Fibroblast of lung (primary cell): ENCODE results near the gene INPP4A. TPM values are rescaled to one million over a fixed set of nuclear protein-coding genes. Genes with fewer than 3 reads are reported as not detected.

Source experiments
- DNase-seq, 2 donors: peaks; one replicate each; pipeline versions ENCODE4 v3.0.0 to v3.0.0-alpha.2; 2010; ENCODE audit warnings: low read depth in 2 of 2
- H2AFZ ChIP-seq: 2 replicates; pipeline ENCODE4 v1.5.1; 2012; ENCODE audit warnings: low read length, control low read depth, inconsistent platforms
- H3K27ac ChIP-seq: 2 replicates; pipeline ENCODE4 v1.5.1; 2011; ENCODE audit warnings: low read length, control low read depth; ENCODE audit not compliant: insufficient read depth
- H3K27me3 ChIP-seq: 2 replicates; pipeline ENCODE4 v1.5.1; 2011; ENCODE audit warnings: mild to moderate bottlenecking, low read length; ENCODE audit not compliant: control insufficient read depth, insufficient read depth
- H3K36me3 ChIP-seq: 2 replicates; pipeline ENCODE4 v1.5.1; 2011; ENCODE audit warnings: low read length; ENCODE audit not compliant: control insufficient read depth, insufficient read depth
- H3K4me1 ChIP-seq: 2 replicates; pipeline ENCODE4 v1.5.1; 2011; ENCODE audit warnings: low read length; ENCODE audit not compliant: control insufficient read depth, insufficient read depth; ENCODE audit errors: extremely low read depth
- H3K4me2 ChIP-seq: 2 replicates; pipeline ENCODE4 v1.5.1; 2011; ENCODE audit warnings: low read length, control low read depth; ENCODE audit not compliant: insufficient read depth; ENCODE audit errors: extremely low read depth
- H3K4me3 ChIP-seq, 4 experiments: fragments of 200-600 bp in 1 of 4; sonication (generic) in 1 of 4; replicated peaks in 1 of 4; 2 replicates each; pipeline ENCODE4 v1.5.1; 2011 to 2016; ENCODE audit warnings: low read length in 4 of 4, low read depth in 3 of 4, mild to moderate bottlenecking in 3 of 4, control low read depth in 2 of 4, inconsistent platforms in 1 of 4, mixed read lengths in 1 of 4; ENCODE audit not compliant: insufficient read depth in 1 of 4; ENCODE audit errors: control extremely low read depth in 1 of 4
- H3K79me2 ChIP-seq: 2 replicates; pipeline ENCODE4 v1.5.1; 2012; ENCODE audit warnings: mild to moderate bottlenecking, low read length, inconsistent platforms; ENCODE audit not compliant: control insufficient read depth, insufficient read depth
- H3K9ac ChIP-seq: 2 replicates; pipeline ENCODE4 v1.5.1; 2011; ENCODE audit warnings: mild to moderate bottlenecking, low read length, control low read depth; ENCODE audit not compliant: insufficient read depth
- H3K9me3 ChIP-seq: 2 replicates; pipeline ENCODE4 v1.5.1; 2012; ENCODE audit warnings: low read depth, low read length; ENCODE audit not compliant: control insufficient read depth, insufficient read depth
- H4K20me1 ChIP-seq: 2 replicates; pipeline ENCODE4 v1.5.1; 2011; ENCODE audit warnings: low read length; ENCODE audit not compliant: control insufficient read depth, insufficient read depth; ENCODE audit errors: extremely low read depth
- EZH2 ChIP-seq: IDR thresholded peaks from 2 replicates; pipeline ENCODE4 v1.5.1; 2012; ENCODE audit warnings: low read length, control low read depth, mild to moderate bottlenecking; ENCODE audit errors: missing control alignments
- polyA plus RNA-seq, 2 donors: library from polyadenylated mRNA; depleted of rRNA in 1 of 2; stranded (reverse) in 1 of 2; unstranded in 1 of 2; fragments of >200 nt; gene quantifications; 2 replicates each; pipeline ENCODE4 v1.2.1, GENCODE V29; 2011 to 2012; ENCODE audit warnings: missing spikeins in 1 of 2
- total RNA-seq: library from RNA; depleted of rRNA; stranded (reverse); fragments of >200 nt; gene quantifications from 2 replicates; pipeline ENCODE4 v1.2.1, GENCODE V29; 2014
- TF ChIP-seq, protein P1 (sequence below), 2 donors: IDR thresholded peaks in 1 of 2; conservative IDR thresholded peaks in 1 of 2; 1 replicate in 1 of 2; 2 replicates in 1 of 2; pipeline ENCODE4 v1.5.1; 2011 to 2012; ENCODE audit warnings: low read length in 2 of 2, control low read depth in 1 of 2, inconsistent platforms in 1 of 2, low read depth in 1 of 2, mild to moderate bottlenecking in 1 of 2

The INPP4A gene
- total and polyA plus RNA-seq, 2 donors (not counting 1 experiment from before 2014, with no cell fraction given), result 10.2 to 26.1 TPM

DNA sequence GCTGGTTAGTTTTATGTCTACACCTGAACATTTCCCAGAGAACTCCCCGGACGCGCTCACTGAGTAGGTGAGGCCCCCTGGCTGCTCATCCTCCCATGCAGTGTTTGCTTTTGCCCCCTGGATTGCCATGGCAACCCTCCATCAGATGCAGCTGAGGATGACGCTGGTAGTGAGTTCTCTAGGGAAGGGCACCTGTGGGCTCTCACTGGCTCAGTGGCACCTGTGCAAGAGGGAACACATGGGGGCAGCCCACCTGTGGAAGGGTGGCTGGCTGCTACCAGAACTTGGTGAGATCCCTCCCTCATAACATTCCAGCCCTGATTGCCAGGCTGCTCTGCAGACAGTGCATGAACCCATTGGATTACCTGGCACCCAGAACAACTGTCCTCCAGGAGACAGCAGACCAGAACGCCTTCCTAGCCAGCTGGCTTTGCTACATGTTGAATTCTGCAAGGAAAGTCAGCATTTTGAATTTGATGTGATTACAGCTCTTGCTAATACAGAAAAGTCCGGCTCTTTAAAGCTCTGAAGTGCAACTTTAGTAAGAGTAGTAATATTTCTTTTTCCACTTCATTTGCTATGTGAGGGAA lies 142.0 kb downstream of the INPP4A start:
- H3K9me3 ChIP-seq, result no peaks in the 10 kb centered on the region
- H3K27me3 ChIP-seq, result no peaks in the 10 kb centered on the region
- TF ChIP-seq EZH2, result no peak
- TF ChIP-seq, protein P1, sequence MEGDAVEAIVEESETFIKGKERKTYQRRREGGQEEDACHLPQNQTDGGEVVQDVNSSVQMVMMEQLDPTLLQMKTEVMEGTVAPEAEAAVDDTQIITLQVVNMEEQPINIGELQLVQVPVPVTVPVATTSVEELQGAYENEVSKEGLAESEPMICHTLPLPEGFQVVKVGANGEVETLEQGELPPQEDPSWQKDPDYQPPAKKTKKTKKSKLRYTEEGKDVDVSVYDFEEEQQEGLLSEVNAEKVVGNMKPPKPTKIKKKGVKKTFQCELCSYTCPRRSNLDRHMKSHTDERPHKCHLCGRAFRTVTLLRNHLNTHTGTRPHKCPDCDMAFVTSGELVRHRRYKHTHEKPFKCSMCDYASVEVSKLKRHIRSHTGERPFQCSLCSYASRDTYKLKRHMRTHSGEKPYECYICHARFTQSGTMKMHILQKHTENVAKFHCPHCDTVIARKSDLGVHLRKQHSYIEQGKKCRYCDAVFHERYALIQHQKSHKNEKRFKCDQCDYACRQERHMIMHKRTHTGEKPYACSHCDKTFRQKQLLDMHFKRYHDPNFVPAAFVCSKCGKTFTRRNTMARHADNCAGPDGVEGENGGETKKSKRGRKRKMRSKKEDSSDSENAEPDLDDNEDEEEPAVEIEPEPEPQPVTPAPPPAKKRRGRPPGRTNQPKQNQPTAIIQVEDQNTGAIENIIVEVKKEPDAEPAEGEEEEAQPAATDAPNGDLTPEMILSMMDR (conservative IDR thresholded peaks at IDR 0.05 in 1 of 2, IDR thresholded peaks at IDR 0.05 in 1 of 2; ENCODE audit: low read depth in 1 of 2, low read length in 2 of 2), result no peak
- DNase-seq, result no peak
- H3K4me1 ChIP-seq, result no peaks in the 10 kb centered on the region
- no peak overlapping the region for H3K4me3 ChIP-seq
- no peak overlapping the region for H3K9ac ChIP-seq
- no peak overlapping the region for H3K4me2 ChIP-seq
- H4K20me1 ChIP-seq, result no peaks in the 10 kb centered on the region
- no peaks in the 10 kb centered on the region for H3K36me3 ChIP-seq
- no peak overlapping the region for H3K27ac ChIP-seq
- H2AFZ ChIP-seq, result no peak overlapping the region
- no peaks in the 10 kb centered on the region for H3K79me2 ChIP-seq

DNA sequence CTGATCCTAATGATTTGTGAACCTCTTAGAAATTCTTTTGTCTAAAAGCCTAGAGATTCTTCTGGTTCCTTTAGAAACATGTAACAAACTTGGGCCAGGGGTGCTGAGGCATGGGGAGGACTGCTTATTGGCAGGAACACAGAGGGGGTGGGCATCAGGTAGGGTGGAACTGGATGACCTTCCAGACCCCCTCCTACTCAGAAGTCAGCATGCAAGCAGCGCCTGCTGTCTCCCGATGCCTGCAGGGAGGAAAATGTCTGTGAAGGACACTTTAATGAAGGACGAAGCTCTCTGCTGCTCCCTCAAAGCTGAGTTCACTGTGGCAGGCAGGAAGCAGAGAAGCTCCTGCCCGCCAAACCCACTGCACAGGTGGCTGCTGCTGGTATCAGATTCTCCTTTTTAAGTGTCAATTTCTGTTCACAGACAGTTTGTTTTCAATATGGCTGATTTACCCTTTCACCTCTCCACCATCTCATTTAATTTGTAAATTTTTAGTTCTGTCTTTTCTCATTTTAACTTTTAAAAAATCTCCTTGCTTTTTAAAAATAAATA lies 144.3 kb downstream of the INPP4A start:
- H3K4me3 ChIP-seq, result no peak overlapping the region
- no peaks in the 10 kb centered on the region for H3K27me3 ChIP-seq
- H3K79me2 ChIP-seq, result no peaks in the 10 kb centered on the region
- no peaks in the 10 kb centered on the region for H3K4me1 ChIP-seq
- no peak for DNase-seq
- H3K4me2 ChIP-seq, result no peak overlapping the region
- no peaks in the 10 kb centered on the region for H4K20me1 ChIP-seq
- H3K36me3 ChIP-seq, result no peaks in the 10 kb centered on the region
- no peak overlapping the region for H3K27ac ChIP-seq
- no peaks in the 10 kb centered on the region for H3K9me3 ChIP-seq
- no peak for TF ChIP-seq EZH2
- TF ChIP-seq, protein P1 (conservative IDR thresholded peaks at IDR 0.05 in 1 of 2, IDR thresholded peaks at IDR 0.05 in 1 of 2; ENCODE audit: low read depth in 1 of 2, low read length in 2 of 2), result no peak
- H3K9ac ChIP-seq, result no peak overlapping the region
- no peak overlapping the region for H2AFZ ChIP-seq

DNA sequence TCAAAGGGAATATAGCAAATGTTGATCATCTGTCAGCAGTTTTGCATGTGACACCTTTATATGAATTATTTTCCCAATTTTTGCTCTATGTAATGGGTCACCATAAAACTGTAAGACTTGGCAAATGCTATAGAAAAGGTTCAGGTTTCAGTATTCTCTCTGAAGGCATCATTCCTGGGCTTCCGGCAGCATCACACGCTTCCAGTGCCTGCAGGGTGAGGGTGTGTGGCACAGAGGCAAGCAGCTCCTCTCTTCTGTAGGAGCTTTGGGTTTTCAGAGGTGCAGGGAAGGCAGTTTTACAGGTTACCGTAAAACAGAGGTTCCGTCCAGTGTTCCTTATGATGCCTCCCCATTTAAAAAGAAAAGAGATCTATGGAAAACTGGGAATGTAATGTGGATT lies 144.8 kb downstream of the INPP4A start:
- H3K4me3 ChIP-seq, result no peak overlapping the region
- H3K9ac ChIP-seq, result no peak overlapping the region

More for the DNA sequence above, 144.8 kb downstream of the INPP4A start:
- no peak overlapping the region for H3K27ac ChIP-seq
- no peaks in the 10 kb centered on the region for H3K27me3 ChIP-seq
- H4K20me1 ChIP-seq, result no peaks in the 10 kb centered on the region
- no peaks in the 10 kb centered on the region for H3K79me2 ChIP-seq
- no peak overlapping the region for H2AFZ ChIP-seq
- no peaks in the 10 kb centered on the region for H3K36me3 ChIP-seq
- no peak for TF ChIP-seq EZH2
- TF ChIP-seq, protein P1 (conservative IDR thresholded peaks at IDR 0.05 in 1 of 2, IDR thresholded peaks at IDR 0.05 in 1 of 2; ENCODE audit: low read depth in 1 of 2, low read length in 2 of 2), result no peak
- no peak for DNase-seq
- H3K4me1 ChIP-seq, result no peaks in the 10 kb centered on the region
- no peak overlapping the region for H3K4me2 ChIP-seq
- H3K9me3 ChIP-seq, result no peaks in the 10 kb centered on the region
